OCI-LY3 (cell line): ENCODE results near the gene GUK1.
"Not testable (repeated sequence)": the region's sequence is repeated elsewhere in the genome, so short reads cannot be mapped to it uniquely, and the experiment has no call there.

ENCODE experiments used
- H2AFZ ChIP-seq: fragments of 200-600, 300-600 bp; shearing (Covaris generic); 2 replicates; pipeline ENCODE4 v1.6.0; 2014; ENCODE audit warnings: antibody characterized with exemption, low read depth, low read length
- H3K27ac ChIP-seq: fragments of 200-600, 300-600 bp; sonication (generic); 2 replicates; pipeline ENCODE4 v1.5.1; 2014; ENCODE audit warnings: mild to moderate bottlenecking, low read length, moderate library complexity, mixed read lengths
- H3K27me3 ChIP-seq: fragments of 200-600, 300-600 bp; sonication (generic); 2 replicates; pipeline ENCODE4 v1.6.1; 2014; ENCODE audit warnings: low read depth, low read length, mixed read lengths
- H3K36me3 ChIP-seq: fragments of 200-600, 300-600 bp; sonication (generic); replicated peaks from 2 replicates; pipeline ENCODE3; 2014; ENCODE audit warnings: low read depth, low read length, mixed read lengths
- H3K4me1 ChIP-seq: fragments of 300-600, 200-600 bp; sonication (generic); 2 replicates; pipeline ENCODE4 v1.6.1; 2014; ENCODE audit warnings: low read length, mixed read lengths
- H3K4me2 ChIP-seq: fragments of 200-600, 300-600 bp; sonication (generic); 2 replicates; pipeline ENCODE4 v1.6.1; 2014; ENCODE audit warnings: low read length, mixed read lengths
- H3K4me3 ChIP-seq: fragments of 300-600, 200-600 bp; sonication (generic); 2 replicates; pipeline ENCODE4 v1.5.1; 2014; ENCODE audit warnings: antibody characterized with exemption, mild to moderate bottlenecking, low read length, moderate library complexity
- H3K79me2 ChIP-seq: fragments of 300-600, 200-600 bp; shearing (Covaris generic); 2 replicates; pipeline ENCODE4 v1.6.1; 2014; ENCODE audit warnings: mild to moderate bottlenecking, low read length, mixed read lengths
- H3K9ac ChIP-seq: fragments of 300-600, 200-600 bp; shearing (Covaris generic); 2 replicates; pipeline ENCODE4 v1.6.0; 2014; ENCODE audit warnings: mild to moderate bottlenecking, low read length, moderate library complexity
- H3K9me3 ChIP-seq: fragments of 200-600, 300-600 bp; shearing (Covaris generic); 2 replicates; pipeline ENCODE4 v1.6.1; 2014; ENCODE audit warnings: low read length, mixed read lengths; ENCODE audit not compliant: insufficient read depth
- H4K20me1 ChIP-seq: fragments of 200-600, 300-600 bp; sonication (generic); 2 replicates; pipeline ENCODE4 v1.6.1; 2016; ENCODE audit warnings: low read length, mixed read lengths; ENCODE audit not compliant: insufficient read depth
- CTCF ChIP-seq: fragments of 200-600, 300-600 bp; sonication (generic); IDR thresholded peaks from 2 replicates; pipeline ENCODE4 v1.5.1; 2014; ENCODE audit warnings: antibody characterized with exemption, low read length, low read depth
- EZH2phosphoT487 ChIP-seq: fragments of 200-600 bp; shearing (Covaris generic); IDR thresholded peaks from 2 replicates; pipeline ENCODE4 v1.6.1; 2018; ENCODE audit warnings: antibody characterized with exemption, mixed run types, low read depth

The GUK1 gene

GRCh38 chr1:228169345-228169744 is 29.3 kb downstream of the GUK1 start:
- Histone ChIP-seq H3K4me1 (peaks cover 10% of the 10 kb centered on the region), H3K4me2 (no peak overlapping the region), H3K27me3 (no peaks in the 10 kb centered on the region), H3K27ac (no peak overlapping the region), H2AFZ (no peak overlapping the region), H4K20me1 (peaks cover 5% of the 10 kb centered on the region), H3K9me3 (no peaks in the 10 kb centered on the region), H3K36me3 (no peaks in the 10 kb centered on the region), H3K79me2 (peaks cover 9% of the 10 kb centered on the region), H3K4me3 (no peak overlapping the region), H3K9ac (no peak overlapping the region)
- TF ChIP-seq EZH2phosphoT487 (no peak), CTCF (no peak)

GRCh38 chr1:228170666-228171065 is 30.6 kb downstream of the GUK1 start:
- Histone ChIP-seq H4K20me1 (peaks cover 5% of the 10 kb centered on the region), H3K4me3 (no peak overlapping the region), H3K9ac (no peak overlapping the region)

GRCh38 chr1:228171221-228171891 is 31.3 kb downstream of the GUK1 start:
- Histone ChIP-seq H3K4me2 (no peak overlapping the region), H3K4me1 (peaks cover 6% of the 10 kb centered on the region), H2AFZ (no peak overlapping the region), H3K9ac (no peak overlapping the region), H3K27me3 (no peaks in the 10 kb centered on the region), H3K9me3 (no peaks in the 10 kb centered on the region), H3K36me3 (no peaks in the 10 kb centered on the region), H3K79me2 (peaks cover 7% of the 10 kb centered on the region), H3K27ac (no peak overlapping the region), H3K4me3 (no peak overlapping the region), H4K20me1 (peaks cover 5% of the 10 kb centered on the region)
- TF ChIP-seq EZH2phosphoT487: no peak
- TF ChIP-seq CTCF: no peak

More at GRCh38 chr1:228170666-228171065, 30.6 kb downstream of the GUK1 start:
- no peak overlapping the region for H3K27ac ChIP-seq
- H3K79me2 ChIP-seq: peaks cover 9% of the 10 kb centered on the region
- H3K9me3 ChIP-seq: no peaks in the 10 kb centered on the region
- no peak overlapping the region for H2AFZ ChIP-seq
- peaks cover 6% of the 10 kb centered on the region for H3K4me1 ChIP-seq
- no peak overlapping the region for H3K4me2 ChIP-seq
- TF ChIP-seq CTCF (no peak), EZH2phosphoT487 (no peak)
- no peaks in the 10 kb centered on the region for H3K27me3 ChIP-seq
- no peaks in the 10 kb centered on the region for H3K36me3 ChIP-seq

- H3K27me3 ChIP-seq: no peaks in the 10 kb centered on the region
- peaks cover 5% of the 10 kb centered on the region for H4K20me1 ChIP-seq
- TF ChIP-seq EZH2phosphoT487 (no peak), CTCF (no peak)
- no peaks in the 10 kb centered on the region for H3K79me2 ChIP-seq
- no peak overlapping the region for H3K4me3 ChIP-seq
- no peaks in the 10 kb centered on the region for H3K9me3 ChIP-seq
- H3K4me1 ChIP-seq: no peaks in the 10 kb centered on the region
- no peaks in the 10 kb centered on the region for H3K36me3 ChIP-seq
- no peak overlapping the region for H3K9ac ChIP-seq
- H3K4me2 ChIP-seq: no peak overlapping the region
- no peak overlapping the region for H2AFZ ChIP-seq
- no peak overlapping the region for H3K27ac ChIP-seq
Measured at GRCh38 chr1:228172591-228173527, 32.8 kb downstream of the GUK1 start.

GRCh38 chr1:228173528-228174481 is 33.7 kb downstream of the GUK1 start:
- H3K4me1 ChIP-seq, H3K27me3 ChIP-seq, H3K4me2 ChIP-seq, H3K4me3 ChIP-seq, H3K9me3 ChIP-seq, H3K79me2 ChIP-seq, H3K9ac ChIP-seq, H4K20me1 ChIP-seq, H2AFZ ChIP-seq, H3K27ac ChIP-seq, H3K36me3 ChIP-seq: not testable (repeated sequence)
